ENCODE data around the gene HAPLN2.

HAPLN2 gene

DNA sequence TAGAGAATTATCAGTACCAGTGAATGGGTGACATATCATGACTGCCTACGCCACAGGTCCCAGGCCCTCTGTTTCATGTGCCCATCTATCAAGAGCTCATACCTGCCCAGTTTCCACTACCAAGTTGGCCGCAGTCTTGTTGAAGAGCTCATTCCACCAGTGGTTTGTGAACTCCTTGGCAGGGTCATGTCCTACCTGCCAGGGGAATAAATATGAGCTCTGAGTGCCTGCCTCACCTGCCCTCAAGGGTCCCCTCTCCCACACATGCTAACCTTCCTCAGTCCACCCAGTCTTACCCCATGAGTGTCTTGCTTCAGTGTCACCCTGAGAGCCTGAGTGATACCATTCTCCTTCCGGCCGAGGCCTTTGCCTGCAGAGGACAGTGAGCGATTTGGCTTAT lies 21.1 kb upstream of the HAPLN2 start:
- DNase-seq (ENCODE audit: low read depth) = no peak
- TF ChIP-seq, protein P1, sequence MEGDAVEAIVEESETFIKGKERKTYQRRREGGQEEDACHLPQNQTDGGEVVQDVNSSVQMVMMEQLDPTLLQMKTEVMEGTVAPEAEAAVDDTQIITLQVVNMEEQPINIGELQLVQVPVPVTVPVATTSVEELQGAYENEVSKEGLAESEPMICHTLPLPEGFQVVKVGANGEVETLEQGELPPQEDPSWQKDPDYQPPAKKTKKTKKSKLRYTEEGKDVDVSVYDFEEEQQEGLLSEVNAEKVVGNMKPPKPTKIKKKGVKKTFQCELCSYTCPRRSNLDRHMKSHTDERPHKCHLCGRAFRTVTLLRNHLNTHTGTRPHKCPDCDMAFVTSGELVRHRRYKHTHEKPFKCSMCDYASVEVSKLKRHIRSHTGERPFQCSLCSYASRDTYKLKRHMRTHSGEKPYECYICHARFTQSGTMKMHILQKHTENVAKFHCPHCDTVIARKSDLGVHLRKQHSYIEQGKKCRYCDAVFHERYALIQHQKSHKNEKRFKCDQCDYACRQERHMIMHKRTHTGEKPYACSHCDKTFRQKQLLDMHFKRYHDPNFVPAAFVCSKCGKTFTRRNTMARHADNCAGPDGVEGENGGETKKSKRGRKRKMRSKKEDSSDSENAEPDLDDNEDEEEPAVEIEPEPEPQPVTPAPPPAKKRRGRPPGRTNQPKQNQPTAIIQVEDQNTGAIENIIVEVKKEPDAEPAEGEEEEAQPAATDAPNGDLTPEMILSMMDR (IDR thresholded peaks at IDR 0.05; ENCODE audit: low read depth, low read length, missing control alignments) = no peak
- in situ Hi-C loops (cut with HindIII; ENCODE audit: low sequenced_read_pairs) = no loop called here
- no peak overlapping the region for H3K4me3 ChIP-seq (ENCODE audit: low read depth, low read length)

DNA sequence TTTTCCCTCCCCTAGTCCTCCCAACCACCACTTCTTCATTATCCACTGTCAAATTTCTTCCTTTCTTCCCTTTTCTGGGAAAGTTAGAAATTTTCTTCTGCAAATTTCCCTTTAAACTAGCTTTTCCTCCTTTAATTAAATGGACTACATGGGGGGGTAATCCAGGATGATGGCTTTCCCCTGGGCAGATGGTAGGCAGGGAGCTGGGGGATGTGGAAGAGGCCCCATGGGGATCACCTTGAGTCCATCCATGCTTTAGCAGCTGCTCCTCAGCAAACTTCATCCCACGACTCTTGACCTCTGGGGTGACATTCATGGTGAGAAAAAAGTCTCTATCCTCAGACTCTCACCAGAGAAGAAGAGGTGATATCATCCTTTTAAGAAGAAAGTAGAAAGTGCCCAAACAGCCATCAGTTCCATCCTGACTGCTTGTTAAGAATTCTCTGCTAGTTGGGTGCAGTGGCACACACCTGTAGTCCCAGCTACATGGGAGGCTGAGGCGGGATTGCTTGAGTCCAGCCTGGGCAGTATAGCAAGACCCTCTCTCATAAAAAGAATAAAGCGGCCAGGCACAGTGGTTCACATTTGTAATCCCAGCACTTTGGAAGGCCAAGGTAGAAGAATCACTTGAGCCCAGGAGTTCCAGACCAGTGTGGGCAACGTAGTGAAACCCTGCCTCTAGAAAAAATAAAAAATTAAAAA lies 20.3 kb upstream of the HAPLN2 start:
- TF ChIP-seq, protein P1 (IDR thresholded peaks at IDR 0.05; ENCODE audit: low read depth, low read length, missing control alignments) = no peak
- in situ Hi-C loops (cut with HindIII; ENCODE audit: low sequenced_read_pairs) = no loop called here
- H3K4me3 ChIP-seq (ENCODE audit: low read depth, low read length) = no peak overlapping the region
- DNase-seq (ENCODE audit: low read depth) = no peak

- DNase-seq (ENCODE audit: low read depth) = no peak
- H3K4me3 ChIP-seq (ENCODE audit: low read depth, low read length) = no peak overlapping the region
- in situ Hi-C loops (cut with HindIII; ENCODE audit: low sequenced_read_pairs) = no loop called here
- TF ChIP-seq, protein P1 (IDR thresholded peaks at IDR 0.05; ENCODE audit: low read depth, low read length, missing control alignments) = no peak
Measured at GRCh38 chr1:156599811-156600210, 19.4 kb upstream of the HAPLN2 start.

DNA sequence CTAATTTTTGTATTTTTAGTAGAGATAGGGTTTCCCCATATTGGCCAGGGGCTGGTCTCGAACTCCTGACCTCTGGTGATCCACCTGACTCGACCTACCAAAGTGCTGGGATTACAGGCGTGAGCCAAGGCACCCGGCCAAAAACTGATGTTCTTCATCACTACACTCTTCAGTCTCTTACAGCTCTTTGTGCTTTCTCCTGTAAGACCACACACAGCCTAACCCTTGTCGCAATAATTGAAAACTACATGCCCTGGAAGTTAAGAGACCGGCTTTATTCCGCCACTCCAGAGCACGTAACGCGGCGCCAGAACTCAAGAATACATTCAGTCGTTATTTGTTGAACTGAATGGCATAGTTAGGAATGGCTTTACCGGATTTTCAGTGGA lies 18.5 kb upstream of the HAPLN2 start:
- TF ChIP-seq, protein P1 (IDR thresholded peaks at IDR 0.05; ENCODE audit: low read depth, low read length, missing control alignments) = no peak
- H3K4me3 ChIP-seq (ENCODE audit: low read depth, low read length) = peak overlapping the region; percentile 79
- no peak for DNase-seq (ENCODE audit: low read depth)
- in situ Hi-C loops (cut with HindIII; ENCODE audit: low sequenced_read_pairs) = no loop called here

DNA sequence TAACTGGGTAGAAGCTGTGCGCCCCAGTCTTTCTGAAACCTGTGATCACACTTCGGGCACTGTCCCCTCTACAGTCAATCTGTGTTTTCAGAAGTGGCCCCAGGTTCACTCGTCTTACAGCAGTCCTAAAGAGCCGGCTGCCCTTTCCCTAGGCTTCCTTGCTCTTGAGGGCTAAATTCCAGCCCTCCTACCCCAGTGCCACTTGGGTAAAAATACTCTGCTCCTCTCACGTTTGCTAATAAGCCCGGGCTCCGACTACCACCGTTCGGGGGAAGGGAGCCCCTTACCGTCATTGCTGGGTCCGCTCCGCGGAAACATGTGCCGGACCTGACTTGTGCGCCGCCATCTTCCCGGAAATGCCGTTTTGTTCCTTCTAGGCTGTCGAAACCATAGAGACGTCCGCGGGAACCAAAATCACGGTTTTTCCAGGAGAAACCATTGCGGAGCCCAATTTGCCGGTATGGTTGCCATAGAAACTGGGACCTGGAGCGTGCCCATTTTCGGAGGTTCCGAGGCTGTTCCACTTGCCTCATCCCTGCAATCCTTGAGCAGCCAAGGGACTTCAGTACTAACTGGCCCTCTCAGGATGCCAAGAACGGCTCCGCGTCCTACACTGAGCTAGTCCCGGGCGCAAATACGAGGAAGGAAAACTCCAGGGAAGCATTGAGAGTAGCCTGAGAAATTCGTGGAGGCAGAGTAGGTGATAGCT lies 17.9 kb upstream of the HAPLN2 start, which contains the start of gene GPATCH4:
TSS of gene GPATCH4 (minus strand) at position 358 of the 709 bp plus-strand sequence.
- peak within 1 kb of the TSS; percentile 79 for H3K4me3 ChIP-seq (ENCODE audit: low read depth, low read length)
- TF ChIP-seq, protein P1 (IDR thresholded peaks at IDR 0.05; ENCODE audit: low read depth, low read length, missing control alignments) = no peak
- in situ Hi-C loops (cut with HindIII; ENCODE audit: low sequenced_read_pairs) = no loop called here
- peak; percentile 82 for DNase-seq (ENCODE audit: low read depth)

GRCh38 chr1:156601892-156602291 lies 17.3 kb upstream of the HAPLN2 start:
- peak overlapping the region; percentile 79 for H3K4me3 ChIP-seq (ENCODE audit: low read depth, low read length)
- no peak for DNase-seq (ENCODE audit: low read depth)
- TF ChIP-seq, protein P1 (IDR thresholded peaks at IDR 0.05; ENCODE audit: low read depth, low read length, missing control alignments) = no peak
- in situ Hi-C loops (cut with HindIII; ENCODE audit: low sequenced_read_pairs) = no loop called here

Data from astrocyte of the cerebellum (primary cell).